Central memory CD4-positive, alpha-beta T cell (primary cell): ENCODE data around the gene SFXN5.

Experiments used
- DNase-seq: peaks from one replicate; pipeline ENCODE4 v3.0.0; 2022

Gene SFXN5

DNA sequence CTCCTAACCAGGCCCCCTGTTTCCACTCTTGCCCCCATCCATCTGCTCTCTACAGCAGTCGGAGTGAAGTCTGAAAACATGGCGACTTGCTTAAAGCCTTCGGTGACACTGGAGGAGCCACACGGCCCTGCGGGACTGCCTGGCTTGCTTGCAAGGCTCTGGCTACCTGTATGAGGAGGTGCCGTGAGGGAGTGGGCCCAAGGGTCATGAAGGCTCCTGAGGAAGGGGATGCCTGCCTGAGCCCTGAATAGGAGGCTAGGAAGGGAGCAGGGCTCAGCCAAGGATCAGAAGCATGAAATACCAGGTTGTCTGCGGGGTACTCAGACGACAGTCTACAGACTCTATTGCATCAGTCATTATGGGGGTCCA lies 78.8 kb downstream of the SFXN5 start:
- DNase-seq: no peak

DNA sequence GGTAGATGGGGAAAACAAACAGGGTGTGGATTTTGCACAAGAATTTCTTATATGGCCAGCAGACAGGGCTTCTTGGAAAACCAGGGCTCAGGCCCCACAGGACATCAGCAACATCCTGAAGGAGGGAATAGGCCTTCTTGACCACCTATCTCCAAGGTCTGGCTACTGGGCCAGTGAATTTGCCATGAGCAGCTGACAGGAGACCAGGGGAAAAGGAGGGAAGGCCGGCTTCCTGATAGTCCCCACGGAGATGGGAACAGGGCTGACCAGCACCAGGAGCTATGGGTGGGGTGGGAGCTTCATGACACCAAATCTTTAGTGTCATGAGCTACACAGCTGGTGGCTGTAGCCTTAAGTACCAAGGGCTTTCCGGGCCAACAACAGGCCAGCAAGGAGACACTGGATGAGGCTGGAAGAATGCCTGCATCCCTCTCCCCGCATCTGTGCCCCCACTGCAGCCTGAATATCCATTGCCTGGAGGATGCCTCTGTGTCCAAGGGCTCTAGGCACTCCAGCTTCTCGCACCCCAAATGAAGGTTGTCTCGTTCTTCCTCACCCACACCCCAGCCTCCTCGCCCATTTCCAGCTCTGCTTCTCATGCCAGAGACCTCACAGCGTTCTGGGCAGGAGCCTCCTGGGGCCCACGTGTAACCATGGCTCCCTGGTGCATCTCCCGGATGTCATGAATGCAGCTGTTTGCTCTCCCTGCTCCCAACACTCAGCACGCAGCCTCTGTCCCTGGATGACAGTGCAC lies 79.4 kb downstream of the SFXN5 start:
- DNase-seq: no peak

DNA sequence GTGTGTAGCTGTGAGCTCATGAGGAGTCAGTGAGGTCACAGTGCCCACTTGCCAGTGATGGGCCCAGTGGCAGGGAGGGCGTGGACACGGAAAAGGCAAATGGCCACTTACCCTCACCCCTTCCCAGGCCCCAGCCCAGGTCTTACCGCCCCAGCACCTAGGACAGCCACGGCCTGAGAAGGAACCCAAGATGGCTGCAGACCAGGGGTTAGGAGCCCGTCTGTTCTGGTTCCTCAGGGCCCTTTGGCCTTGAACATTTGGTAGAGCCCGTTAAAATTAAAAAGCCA lies 80.1 kb downstream of the SFXN5 start:
- DNase-seq: no peak

DNA sequence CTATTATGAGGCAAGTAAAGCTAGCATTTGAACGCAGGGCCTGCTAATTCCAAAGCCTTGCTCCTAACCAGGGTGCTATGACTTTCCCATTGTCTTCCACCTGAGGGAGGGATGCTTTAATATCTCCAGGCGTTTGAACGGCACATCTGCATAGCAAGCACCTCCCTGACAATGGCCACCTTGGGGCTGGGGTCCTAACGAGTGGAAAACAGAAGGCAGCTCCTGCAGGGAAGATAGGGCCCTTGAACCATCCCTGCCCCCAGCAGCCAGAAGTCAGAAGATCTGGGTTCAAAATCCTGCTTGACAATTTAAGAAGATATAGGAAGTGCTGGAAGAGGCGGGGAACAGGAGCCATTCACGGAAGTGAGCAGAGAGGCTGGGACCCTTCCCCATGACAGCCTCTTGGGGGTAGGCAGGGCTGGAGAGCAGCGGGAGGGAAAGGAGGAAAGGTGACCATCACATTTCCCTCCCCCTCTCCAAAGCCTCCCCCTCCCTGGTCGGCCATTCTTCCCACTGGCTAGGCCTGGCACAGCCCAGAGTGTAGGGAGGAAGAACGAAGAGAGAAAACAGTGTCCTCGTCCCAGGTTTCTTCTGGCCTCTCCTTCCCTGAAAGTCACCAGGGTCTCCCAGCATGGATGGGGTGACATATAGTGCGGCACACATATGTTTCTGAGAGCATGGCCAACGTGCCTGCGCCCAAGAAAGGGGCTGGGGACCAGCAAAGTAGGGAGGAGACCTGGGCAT lies 80.6 kb downstream of the SFXN5 start:
- DNase-seq: no peak

DNA sequence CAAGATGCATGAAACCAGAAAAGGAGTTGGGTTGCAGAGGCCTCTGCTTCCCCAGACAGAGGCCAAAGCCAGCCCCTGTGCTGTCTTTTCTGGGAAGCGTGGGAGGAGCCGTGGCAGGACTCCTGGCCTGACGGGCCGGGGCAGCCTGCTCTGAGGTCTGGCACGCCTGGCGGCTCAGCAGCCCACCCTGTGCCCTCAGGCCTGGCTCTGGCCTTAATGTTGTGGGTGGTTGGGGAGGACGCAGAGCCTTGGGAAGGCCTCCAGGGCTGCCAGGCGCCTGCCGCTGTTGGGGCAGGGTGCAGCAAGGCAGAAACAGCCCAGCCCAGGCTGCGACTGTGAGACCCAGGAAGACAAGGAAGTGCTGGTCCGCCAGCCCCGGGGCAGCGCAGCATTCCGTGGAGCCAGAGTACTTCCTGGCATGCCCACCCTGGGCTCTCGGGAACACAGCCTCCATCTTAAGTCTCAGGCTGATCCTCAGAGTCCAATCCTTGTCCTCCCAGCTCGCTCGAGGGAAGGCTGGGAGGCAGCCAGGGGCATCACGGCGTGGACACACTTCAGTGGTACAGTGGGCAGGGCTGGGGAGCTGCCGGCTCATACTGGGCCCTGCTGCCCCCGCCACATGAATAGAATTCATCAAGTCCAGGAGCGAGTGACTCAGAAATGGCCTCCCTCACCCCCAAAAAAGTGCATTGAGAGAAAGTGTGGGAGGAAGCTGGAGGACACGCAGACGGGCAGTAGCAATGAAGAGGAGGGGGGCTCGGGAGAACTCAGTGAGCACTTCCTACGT lies 81.5 kb downstream of the SFXN5 start:
- no peak for DNase-seq

DNA sequence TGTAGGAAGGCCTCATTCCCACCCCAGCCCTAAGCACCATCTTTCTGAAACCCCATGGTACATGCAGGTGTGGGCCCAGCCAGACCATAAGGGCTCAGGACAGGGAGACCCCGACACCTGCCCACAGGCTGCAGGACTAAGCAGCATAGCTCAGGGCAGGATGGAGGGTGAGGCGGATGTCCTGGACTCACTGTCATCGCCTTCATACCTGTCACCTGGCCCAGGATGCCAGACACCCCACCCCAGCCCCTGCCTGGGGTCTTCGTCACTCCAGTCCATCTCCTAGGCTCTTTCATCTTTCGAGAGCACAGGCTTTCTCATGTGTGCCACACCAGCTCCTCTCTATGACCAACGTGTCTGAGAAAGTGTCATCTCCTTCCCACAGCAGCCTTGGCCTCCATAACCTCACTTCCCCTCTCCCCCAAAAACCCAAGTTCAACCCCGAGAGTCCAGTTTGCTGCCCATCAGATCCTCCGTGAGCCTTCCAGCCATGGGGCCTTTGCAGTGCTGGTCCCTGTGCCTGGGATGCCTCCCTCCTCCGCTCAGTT lies 82.7 kb downstream of the SFXN5 start:
- no peak for DNase-seq

DNA sequence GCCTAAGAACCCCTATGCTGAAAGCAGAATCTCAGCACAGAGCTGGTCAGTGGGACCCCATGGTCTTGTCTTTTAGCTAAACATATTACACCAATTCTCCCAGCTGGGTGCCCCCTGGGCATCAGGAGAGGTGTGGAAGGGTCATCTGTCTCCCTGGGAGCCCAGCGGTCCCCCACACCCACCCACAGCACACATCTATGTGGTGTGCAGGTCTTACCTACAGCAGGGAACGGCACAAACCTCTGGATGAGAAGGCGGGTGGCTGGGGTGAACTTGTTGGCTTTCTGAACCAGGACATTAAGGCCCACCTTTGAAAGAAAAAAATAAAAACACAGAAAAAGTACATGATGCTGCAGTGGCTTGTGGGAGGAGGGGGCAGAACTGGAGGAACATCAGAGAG lies 83.5 kb downstream of the SFXN5 start:
- DNase-seq: no peak

DNA sequence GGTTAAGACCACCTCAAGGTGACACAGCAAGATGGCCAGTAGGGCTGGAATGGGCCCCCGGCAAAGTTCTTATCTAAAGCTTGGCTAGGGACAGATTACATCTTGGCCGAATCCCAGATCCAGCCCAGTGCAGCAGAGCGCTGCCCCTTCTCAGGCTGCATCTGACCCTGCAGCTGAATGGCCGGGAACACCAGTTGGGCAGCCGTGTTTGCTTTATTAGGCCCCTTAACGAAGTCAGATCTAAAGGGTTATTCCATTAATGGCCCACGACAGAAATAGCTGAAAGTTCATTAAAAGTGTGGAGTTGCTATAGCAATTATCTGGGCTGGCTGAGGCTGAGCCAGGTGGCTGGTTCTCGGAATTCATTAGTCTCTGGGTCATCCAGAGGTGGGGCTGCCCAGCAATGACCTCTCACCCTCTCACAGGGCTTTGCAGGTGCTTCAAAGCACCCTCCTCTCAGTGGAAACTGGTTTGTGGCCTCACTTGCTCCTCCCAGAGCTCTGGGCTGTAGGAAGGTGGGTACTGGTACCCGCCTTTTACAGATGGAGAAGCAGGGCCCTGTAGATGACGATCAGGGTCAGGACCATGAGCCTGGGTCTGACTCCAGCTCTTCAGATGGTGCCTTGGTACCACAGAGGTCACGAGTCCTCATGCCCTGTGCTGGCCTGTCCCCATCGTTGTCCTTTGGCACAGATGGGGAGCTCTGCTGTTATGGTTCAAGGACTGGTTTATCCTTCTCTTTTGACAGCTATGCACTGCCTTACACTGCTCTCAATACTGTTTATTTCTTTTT lies 85.4 kb downstream of the SFXN5 start:
- no peak for DNase-seq

DNA sequence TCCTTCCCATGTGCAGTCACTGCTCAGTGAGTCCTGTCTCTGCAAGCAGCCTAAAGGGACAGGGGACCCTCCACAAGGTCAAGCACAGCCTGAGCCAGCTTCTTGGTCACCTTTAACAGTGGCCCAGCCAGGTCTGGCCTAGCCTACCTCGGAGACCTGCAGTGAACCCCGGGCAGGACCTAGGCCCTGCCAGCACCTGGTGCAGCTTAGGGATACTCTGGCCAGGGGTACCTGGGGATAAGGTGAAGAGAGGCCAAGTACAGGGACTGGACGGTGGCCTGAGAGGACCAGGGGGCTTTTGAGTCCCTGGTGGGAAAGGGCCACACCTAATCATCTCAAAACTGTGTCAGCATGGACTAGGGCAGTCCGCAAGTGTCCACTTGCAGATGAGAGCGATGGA lies 86.4 kb downstream of the SFXN5 start:
- DNase-seq: no peak

DNA sequence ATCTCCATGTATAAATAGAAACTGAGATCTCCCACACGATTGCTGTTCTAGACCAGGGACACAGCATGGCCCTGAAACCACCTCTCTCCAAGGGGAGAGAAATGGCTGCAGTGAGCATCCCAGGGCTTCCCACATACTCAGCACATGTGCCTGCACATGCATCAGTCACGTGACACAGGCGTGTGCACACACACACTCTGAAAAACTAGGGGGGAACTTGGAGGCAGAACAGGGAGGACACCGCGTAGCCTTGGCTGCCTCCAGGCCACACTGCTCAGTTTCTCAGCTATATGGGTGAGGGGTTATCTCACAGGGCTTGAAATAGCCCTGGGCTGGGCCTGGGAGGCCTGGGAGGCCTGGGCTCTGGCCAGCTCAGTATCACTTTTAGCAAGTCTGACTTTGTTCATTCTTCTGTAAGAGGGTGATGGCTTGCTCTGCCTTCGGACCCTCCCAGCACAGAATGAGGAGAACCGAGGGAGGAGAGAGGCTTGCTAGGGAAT lies 87.3 kb downstream of the SFXN5 start:
- DNase-seq: no peak

DNA sequence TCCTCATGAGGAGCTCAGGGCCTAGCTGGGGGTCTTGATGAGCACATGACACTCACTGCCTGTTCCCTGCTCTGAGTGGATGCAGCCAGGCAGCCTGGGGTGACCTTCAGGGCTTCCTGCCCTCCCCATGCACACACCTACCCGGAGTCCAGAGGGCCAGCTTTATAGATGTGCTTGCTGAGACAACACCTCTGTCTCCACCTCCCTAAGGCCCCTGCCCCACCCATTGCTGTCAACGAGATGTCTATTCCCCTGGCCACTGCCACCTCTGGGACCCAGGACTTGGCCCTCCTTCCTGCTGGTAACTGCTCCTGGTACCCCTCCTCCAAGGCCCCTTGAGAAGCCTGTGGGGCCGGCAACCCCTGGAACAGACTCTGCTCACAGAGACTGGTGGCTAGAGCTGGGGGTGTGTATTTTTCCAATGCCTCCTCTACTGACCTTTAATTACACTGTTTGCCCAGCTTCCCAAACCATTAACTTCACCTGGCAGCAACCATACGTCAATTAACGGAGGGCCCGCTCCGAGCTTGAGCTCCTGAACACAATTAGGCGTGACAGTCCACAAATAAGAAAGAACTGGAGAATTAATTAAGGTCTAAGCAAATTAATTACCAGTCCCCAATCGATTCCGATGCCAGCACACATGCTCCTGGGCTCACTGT lies 87.9 kb downstream of the SFXN5 start:
- DNase-seq: no peak

DNA sequence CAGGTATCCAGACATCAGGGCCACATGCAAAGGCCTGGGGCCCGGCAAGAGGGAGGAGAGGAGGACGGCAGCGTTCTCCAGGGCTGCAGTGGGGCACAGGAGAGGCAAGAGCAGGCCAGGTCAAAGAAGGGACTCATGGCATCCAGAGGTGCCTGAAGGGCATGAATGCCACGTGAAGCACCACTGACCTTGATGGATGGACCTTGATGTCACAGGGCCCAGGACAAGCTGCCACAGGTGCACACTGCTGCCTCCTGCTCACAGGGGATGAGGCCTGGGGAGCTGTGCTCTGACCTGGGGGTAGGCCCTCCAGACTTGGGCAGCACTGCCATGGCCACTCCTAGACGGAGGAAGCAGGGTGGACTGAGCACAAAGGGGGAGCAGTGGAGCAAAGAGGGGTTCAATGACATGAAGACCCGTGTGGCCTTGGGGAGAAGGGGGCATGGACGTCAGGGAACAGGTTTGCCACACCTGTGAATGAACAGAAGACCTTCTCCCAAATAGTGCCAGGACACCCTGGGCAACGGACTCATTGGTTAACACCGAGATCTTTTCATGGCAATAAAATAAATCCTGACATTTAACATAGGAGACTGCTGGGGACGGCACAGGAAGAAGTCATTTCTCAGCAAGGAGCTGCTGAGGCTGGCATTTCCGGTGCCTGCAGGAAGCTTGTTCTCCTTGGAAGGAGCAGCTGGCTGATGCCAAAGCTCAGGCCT lies 88.6 kb downstream of the SFXN5 start:
- DNase-seq: no peak

DNA sequence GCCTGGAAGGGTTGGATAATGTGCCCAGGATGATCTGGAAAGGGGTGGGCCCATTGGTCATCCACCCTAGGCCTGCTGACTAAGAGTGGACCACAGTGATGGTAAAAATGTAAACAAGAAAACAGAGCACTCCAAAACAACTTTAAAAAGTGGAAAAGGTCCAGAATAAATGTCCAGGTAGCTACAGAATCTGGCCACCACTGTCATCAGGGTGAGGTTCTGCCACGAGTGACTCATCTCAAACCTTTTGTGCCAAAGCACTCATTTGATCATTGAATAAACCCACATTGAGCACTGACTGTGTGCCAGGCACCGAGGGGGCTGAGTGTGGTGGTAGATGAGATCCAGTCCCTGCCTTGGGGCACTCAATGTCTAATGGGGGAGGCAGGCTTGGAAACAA lies 89.3 kb downstream of the SFXN5 start:
- DNase-seq: no peak

DNA sequence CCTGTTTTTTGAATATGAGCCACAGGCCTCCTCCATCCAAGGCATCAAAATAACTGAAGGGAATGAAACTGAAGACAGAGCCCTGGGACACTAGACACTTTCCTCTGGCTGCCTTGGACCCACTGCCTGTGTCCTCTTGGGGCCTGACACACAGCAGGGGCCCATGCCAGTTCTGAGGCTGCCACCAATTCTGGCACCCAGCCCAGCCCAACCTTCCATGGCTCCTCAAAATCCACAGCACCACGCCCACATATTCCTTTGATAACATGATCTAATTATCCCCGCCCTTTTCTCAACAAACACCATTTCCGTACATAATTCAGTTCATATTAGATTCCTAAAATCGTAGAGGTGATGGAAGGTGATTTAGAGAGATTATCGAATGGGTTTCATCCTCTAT lies 90.0 kb downstream of the SFXN5 start:
- DNase-seq: no peak

DNA sequence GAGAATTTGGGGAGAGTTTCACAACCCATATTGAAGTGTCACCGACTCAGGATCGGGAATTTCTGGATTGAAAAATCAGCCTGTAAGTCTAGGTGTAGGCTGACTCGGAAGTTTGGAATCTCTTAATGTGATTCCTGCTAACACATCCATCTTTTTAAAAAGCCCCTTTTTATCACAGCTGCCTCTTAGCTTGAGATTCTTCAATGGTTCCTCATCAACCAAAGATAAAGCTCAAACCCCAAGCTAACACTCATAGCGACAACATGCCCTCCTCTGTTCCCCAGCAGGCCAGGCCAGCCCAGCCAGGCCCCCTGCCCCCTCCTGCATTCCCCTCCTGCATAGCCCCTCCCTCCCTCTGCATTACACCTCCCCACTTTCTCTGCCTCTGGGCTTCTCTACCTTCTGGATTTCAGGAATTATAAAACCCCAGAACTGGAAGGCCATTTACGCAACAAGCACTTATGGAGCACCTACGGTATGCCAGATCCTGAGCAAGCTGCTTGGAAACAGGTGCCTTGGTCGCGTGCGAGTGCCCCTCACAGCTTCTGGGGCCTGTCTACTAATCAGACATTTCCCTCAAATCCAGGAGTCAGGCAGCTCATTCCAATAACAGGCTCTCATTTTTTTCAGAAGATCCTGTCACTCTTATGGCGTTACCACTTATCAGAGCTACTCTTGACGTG lies 90.8 kb downstream of the SFXN5 start:
- DNase-seq: no peak

DNA sequence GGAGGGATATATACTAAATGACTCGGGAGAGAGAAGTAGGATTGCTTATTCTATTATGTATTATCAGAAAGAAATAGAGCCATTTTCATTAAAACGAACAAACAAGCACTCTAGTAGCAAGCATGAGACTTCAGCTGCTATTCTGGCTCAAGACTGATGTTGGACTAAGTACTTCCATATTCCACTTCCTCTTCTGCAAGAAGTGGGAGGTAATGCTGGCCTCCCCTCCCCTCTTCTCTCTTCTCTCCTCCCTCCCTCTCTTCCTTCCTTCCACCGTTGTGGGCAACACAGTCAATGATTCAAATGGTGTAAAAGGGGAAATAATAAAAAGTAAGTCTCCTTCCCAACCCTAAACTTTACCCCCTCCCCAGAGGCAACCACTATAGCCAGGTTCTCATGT lies 91.6 kb downstream of the SFXN5 start:
- DNase-seq: no peak

DNA sequence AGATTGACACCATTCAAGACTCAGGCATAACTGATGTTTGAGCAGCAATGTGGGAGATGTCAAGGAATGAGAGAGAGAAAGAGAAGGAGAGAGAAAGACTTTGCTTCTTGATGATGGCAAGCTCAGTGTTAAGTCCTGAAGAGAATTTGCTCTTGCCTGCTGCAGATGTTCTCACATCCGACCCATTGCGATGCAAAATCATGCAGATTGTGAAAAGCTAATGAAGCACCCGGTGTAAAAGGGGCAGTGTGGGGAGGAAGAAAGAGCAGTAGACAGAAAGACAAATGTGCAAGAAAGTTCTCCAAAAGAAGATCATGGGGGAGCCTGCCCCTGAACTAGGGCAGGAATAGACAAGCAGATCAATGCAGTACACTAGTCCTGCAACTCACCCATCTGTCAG lies 96.5 kb downstream of the SFXN5 start:
- DNase-seq: no peak

DNA sequence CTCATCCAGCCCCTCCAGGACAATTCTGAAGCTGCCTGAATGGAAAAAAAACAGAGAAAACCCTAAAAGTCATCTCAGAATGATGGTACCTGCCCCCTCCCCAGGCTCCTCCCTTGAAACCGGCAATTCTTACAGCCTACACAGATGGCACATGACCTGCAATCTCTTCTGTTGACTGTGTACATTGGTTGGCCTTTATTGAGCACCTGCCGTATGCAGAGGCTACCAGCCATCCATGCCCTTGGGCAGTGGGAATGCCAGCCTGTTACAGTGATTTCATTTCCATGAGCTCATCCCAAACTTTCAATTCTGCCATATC lies 97.1 kb downstream of the SFXN5 start:
- no peak for DNase-seq

DNA sequence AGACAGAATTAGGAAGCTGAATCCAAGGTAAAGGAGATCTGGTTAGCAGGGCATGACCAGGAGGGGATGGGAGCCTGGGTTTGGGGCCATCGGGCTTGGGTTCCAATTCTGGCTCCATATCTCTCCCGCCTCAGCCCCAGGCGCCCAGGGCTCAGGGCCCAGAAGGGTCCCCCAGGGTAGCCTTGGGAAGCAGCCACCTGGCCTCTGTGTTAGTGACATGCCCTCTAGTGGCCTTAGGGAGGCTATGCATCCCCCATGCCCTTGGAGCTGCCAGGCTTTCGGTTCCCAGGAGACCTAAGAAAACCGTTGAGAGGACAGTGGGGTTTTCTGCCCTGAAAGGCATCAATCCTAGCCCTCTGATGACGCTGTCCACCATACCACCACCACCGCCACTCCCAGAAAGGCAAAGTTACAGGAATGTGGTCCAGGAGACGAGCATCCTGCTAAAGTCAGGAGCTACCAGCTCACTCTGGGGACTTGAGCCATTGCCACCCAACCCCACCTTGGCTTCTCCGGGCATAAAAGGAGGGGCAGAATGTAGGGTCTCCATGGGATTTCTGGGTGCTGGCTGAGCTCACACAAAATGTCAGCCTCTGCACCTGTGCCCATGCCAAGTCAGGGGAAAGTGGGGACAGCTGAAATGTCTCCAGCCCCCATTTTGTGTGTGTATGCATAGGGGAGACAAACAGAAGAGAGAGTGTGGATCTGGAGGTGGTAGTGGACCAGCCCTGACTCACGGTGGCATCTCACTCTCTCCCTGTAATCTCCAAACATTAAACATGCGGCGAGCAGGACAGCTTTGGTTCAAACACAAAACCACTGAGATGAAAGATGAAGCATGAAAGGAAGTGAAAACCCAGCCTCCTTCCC lies 97.7 kb downstream of the SFXN5 start:
- DNase-seq: no peak

DNA sequence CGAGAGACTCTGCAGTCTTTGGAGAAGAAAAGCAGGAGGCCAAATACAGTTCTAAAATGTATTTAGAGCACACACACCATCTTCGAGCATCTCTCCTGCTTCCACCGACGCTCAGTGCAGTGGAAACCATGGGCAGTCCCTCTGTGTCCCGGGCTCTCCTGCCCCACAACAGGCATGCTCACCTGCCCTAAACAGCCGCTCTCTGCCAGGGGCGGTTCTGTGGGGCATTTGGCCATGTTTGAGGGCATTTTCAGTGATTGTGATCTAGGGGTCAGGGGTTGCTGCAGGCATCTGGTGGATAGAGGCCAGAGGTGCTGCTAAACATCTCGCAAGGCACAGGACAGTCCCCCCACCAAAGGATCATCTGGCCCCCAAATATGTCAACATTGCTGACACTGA lies 98.4 kb downstream of the SFXN5 start:
- no peak for DNase-seq
